HEK293T (cell line): ENCODE measurements around the gene CCNY.

ENCODE experiments used
- CTCF ChIA-PET: fragments of 350-600 bp; formaldehyde crosslinking; extraction: SDS; loops from one replicate; lab custom pipeline; 2021; ENCODE audit warnings: antibody characterized with exemption, inconsistent platforms; lab: Yijun Ruan, JAX
- POLR2A ChIA-PET: fragments of 350-600 bp; formaldehyde crosslinking; extraction: SDS; loops from one replicate; lab custom pipeline; 2020; ENCODE audit warnings: antibody characterized with exemption, inconsistent platforms; lab: Yijun Ruan, JAX
- DNase-seq: peaks from one replicate; pipeline ENCODE4 v3.0.0; 2012; ENCODE audit warnings: mixed read lengths; ENCODE audit errors: extremely low spot score
- ARNT ChIP-seq: fragments of 450-650 bp; IDR thresholded peaks from 2 replicates; pipeline ENCODE4 v1.6.1; 2017; ENCODE audit warnings: mild to moderate bottlenecking
- BHLHE40 ChIP-seq: fragments of 450-650 bp; IDR thresholded peaks from 2 replicates; pipeline ENCODE4 v1.6.1; 2016; ENCODE audit warnings: mild to moderate bottlenecking, moderate library complexity, borderline replicate concordance
- CTBP1 ChIP-seq: fragments of 450-650 bp; IDR thresholded peaks from 2 replicates; pipeline ENCODE4 v1.6.1; 2016; ENCODE audit warnings: borderline replicate concordance
- ELF4 ChIP-seq: fragments of 450-650 bp; IDR thresholded peaks from 2 replicates; pipeline ENCODE4 v1.6.1; 2017; ENCODE audit warnings: antibody characterized with exemption
- FOXA1 ChIP-seq: fragments of 450-650 bp; IDR thresholded peaks from 2 replicates; pipeline ENCODE4 v1.6.1; 2016; ENCODE audit warnings: mild to moderate bottlenecking
- FOXK2 ChIP-seq: fragments of 450-650 bp; IDR thresholded peaks from 2 replicates; pipeline ENCODE4 v1.6.1; 2016; ENCODE audit warnings: mild to moderate bottlenecking
- FOXM1 ChIP-seq: fragments of 450-650 bp; IDR thresholded peaks from 2 replicates; pipeline ENCODE4 v1.6.1; 2017; ENCODE audit warnings: mild to moderate bottlenecking, borderline replicate concordance
- HDGF ChIP-seq: fragments of 450-650 bp; IDR thresholded peaks from 2 replicates; pipeline ENCODE4 v1.6.1; 2017; ENCODE audit warnings: antibody characterized with exemption, borderline replicate concordance
- L3MBTL2 ChIP-seq: fragments of 450-650 bp; conservative IDR thresholded peaks from 2 replicates; pipeline ENCODE4 v1.6.1; 2016; ENCODE audit warnings: mild to moderate bottlenecking
- LEF1 ChIP-seq: fragments of 450-650 bp; IDR thresholded peaks from 2 replicates; pipeline ENCODE4 v1.6.1; 2017; ENCODE audit warnings: mild to moderate bottlenecking, borderline replicate concordance
- NFRKB ChIP-seq: fragments of 450-650 bp; IDR thresholded peaks from 2 replicates; pipeline ENCODE4 v1.6.1; 2016; ENCODE audit warnings: mild to moderate bottlenecking, moderate library complexity
- SP1 ChIP-seq: fragments of 450-650 bp; IDR thresholded peaks from 2 replicates; pipeline ENCODE4 v1.6.1; 2017
- SUZ12 ChIP-seq: fragments of 450-650 bp; IDR thresholded peaks from 2 replicates; pipeline ENCODE4 v1.6.1; 2016; ENCODE audit warnings: mild to moderate bottlenecking
- TARDBP ChIP-seq: fragments of 450-650 bp; IDR thresholded peaks from 2 replicates; pipeline ENCODE4 v1.6.1; 2016
- ZNF384 ChIP-seq: fragments of 450-650 bp; IDR thresholded peaks from 2 replicates; pipeline ENCODE4 v1.6.1; 2016
- TF ChIP-seq, protein P1 (sequence below): fragments of 450-650 bp; IDR thresholded peaks from 2 replicates; pipeline ENCODE4 v1.6.1; 2016

Gene CCNY

DNA sequence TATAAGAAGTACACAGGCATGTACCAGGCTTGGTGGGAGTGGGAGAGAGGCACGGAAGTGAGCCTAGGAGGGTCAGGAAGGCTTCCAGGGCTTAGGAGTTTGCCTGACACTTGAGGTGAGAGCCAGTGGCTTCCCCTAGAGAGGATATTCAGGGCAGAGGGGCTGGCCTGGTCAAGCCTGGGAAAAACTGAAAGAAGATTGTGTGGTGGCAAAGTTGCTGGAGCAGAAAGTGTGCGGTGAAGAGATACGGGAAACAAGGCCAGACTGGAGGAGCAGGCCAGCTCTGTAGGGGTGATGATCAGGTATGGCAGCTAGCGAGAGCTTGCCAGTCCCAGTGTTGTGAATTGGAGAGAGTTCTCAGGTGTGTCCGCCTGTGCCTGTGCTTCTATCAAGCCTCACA, 129.9 kb downstream of the CCNY start:
- DNase-seq: no peak
- CTCF ChIA-PET: interaction anchor here (0.6 kb wide), 1 partner anchor 220 kb away, joined by 3 read pairs; no protein-coding TSS in a partner anchor
- no peak for TF ChIP-seq ZNF384
- no peak for TF ChIP-seq LEF1
- no peak for TF ChIP-seq L3MBTL2
- TF ChIP-seq HDGF: no peak
- no peak for TF ChIP-seq TARDBP
- no peak for TF ChIP-seq SP1
- no peak for TF ChIP-seq FOXK2
- TF ChIP-seq, protein P1, sequence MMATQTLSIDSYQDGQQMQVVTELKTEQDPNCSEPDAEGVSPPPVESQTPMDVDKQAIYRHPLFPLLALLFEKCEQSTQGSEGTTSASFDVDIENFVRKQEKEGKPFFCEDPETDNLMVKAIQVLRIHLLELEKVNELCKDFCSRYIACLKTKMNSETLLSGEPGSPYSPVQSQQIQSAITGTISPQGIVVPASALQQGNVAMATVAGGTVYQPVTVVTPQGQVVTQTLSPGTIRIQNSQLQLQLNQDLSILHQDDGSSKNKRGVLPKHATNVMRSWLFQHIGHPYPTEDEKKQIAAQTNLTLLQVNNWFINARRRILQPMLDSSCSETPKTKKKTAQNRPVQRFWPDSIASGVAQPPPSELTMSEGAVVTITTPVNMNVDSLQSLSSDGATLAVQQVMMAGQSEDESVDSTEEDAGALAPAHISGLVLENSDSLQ: no peak
- no peak for TF ChIP-seq NFRKB
- TF ChIP-seq ARNT: no peak
- TF ChIP-seq CTBP1: no peak
- no peak for TF ChIP-seq SUZ12
- TF ChIP-seq FOXM1: no peak
- no peak for TF ChIP-seq ELF4
- TF ChIP-seq BHLHE40: no peak
- TF ChIP-seq FOXA1: no peak
- POLR2A ChIA-PET: no interaction called here

DNA sequence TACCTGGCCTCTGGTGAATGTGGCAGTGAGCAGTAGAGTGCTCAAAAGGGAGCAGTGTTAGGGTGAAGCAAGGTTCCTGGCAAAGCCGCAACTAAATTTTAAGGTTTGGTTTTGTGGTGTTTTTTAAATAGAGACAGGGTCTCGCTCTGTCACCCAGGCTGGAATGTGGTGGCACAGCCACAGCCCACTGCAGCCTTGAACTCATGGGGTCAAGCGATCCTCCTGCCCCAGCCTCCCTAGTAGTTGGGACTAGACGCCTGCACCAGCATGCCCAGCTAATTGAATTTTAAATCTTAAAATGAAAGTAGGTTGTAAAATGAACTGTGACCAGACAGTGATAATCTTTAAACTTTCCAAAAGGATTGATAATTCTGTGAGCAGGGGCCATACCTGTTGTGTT, 130.4 kb downstream of the CCNY start:
- DNase-seq: no peak
- TF ChIP-seq FOXK2 (no peak), L3MBTL2 (no peak), FOXM1 (no peak), ZNF384 (no peak), LEF1 (no peak), CTBP1 (no peak), ARNT (no peak), TARDBP (no peak), ELF4 (no peak), BHLHE40 (no peak), SP1 (no peak)
- TF ChIP-seq, protein P1: no peak
- POLR2A ChIA-PET: no interaction called here
- CTCF ChIA-PET: no interaction called here

DNA sequence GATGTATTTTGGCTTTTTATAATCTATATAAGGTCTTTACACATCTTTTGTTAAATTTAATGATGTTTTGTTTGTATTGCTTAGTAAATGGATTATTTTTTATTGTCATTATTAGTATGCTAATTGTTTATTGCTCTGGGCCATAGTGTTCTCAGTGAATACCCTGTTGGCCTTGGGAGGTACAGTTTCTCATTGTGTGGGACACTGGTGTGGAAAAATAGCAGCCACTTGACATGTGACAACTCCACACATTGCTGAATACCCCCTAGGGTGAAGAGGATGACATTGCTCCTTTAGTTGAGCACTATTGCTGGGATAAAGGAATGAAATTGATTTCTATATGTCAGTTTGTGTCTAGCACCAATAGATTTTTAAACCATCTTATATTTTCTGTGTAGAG, 130.9 kb downstream of the CCNY start:
- no peak for TF ChIP-seq TARDBP
- no peak for TF ChIP-seq CTBP1
- no peak for TF ChIP-seq FOXK2
- TF ChIP-seq SP1: no peak
- TF ChIP-seq L3MBTL2: no peak
- no peak for TF ChIP-seq BHLHE40
- no peak for TF ChIP-seq SUZ12
- no peak for TF ChIP-seq NFRKB
- TF ChIP-seq FOXA1: no peak
- TF ChIP-seq HDGF: no peak
- TF ChIP-seq ARNT: no peak
- no peak for TF ChIP-seq ELF4
- no peak for TF ChIP-seq ZNF384
- TF ChIP-seq, protein P1: no peak
- no peak for TF ChIP-seq FOXM1
- no peak for TF ChIP-seq LEF1
- no peak for DNase-seq
- ChIA-PET CTCF (no interaction called here), POLR2A (no interaction called here)

DNA sequence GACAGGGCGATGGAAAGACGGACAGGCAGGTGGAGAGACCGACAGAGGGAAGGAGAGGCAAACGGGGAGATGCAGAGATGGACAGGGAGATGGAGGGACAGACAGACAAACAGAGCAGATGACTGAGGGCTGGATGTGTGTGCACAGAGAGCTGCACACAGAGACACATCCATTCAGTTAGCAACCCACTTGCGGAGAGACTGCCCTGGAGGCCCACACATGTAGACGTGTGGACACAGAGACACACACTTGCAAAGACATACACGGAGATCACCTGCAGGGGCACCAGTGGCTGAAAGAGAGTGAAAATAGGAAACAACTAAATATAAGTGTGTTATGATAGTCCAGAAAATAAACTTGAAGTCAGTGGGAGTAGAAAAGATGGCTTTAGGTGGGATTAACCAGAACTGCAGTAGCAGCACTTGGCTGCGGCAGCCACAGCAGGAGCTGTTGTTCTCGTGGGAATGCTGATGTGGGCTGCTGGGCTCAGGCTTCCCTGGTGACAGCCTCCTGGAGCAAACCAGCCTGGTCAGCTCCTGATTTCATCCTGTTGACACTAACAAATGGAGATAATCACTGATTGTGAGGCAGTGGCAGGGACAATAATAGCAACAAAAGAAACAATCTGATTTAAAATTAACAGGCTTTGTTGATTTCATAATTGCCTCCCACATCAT, 134.1 kb downstream of the CCNY start:
- POLR2A ChIA-PET: no interaction called here
- TF ChIP-seq ZNF384 (no peak), L3MBTL2 (no peak)
- CTCF ChIA-PET: no interaction called here
- no peak for DNase-seq

DNA sequence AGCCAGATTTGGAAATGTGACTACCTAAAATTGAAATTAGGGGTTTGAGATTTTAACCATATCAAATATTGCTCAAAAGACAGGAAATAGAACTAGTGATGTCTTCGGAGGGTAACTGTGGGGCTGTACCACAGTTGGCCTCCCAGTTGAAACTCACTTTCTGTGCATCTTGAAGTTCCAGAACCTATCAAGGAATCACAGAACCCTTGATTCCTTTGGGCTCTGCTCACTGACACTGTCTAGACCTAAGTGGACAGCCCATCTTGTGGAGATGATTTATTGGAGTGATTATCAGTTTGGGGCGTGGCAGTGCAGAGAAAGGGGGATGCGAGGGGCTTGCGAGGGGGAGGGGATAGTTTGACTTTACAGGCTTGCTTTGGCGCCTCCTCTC, 134.6 kb downstream of the CCNY start:
- no peak for TF ChIP-seq TARDBP
- TF ChIP-seq, protein P1: no peak
- no peak for TF ChIP-seq SP1
- TF ChIP-seq NFRKB: no peak
- TF ChIP-seq LEF1: no peak
- TF ChIP-seq ELF4: no peak
- no peak for TF ChIP-seq L3MBTL2
- TF ChIP-seq BHLHE40: no peak
- no peak for TF ChIP-seq CTBP1
- no peak for TF ChIP-seq FOXK2
- no peak for TF ChIP-seq HDGF
- no peak for TF ChIP-seq FOXA1
- TF ChIP-seq ARNT: no peak
- TF ChIP-seq SUZ12: no peak
- TF ChIP-seq ZNF384: no peak
- TF ChIP-seq FOXM1: no peak
- ChIA-PET POLR2A (no interaction called here), CTCF (no interaction called here)
- no peak for DNase-seq
